Thoracic aorta (tissue), 2 donors: Measurements from ENCODE around the gene PI4KB. TPM values are rescaled to one million over a fixed set of nuclear protein-coding genes. Genes with fewer than 3 reads are reported as not detected.
"Not testable (repeated sequence)": the region's sequence is repeated elsewhere in the genome, so short reads cannot be mapped to it uniquely, and the experiment has no call there.

Experiments
- ATAC-seq: fragments of 150-250 bp; one replicate; pipeline ENCODE4 v1.8.0; 2017; ENCODE audit warnings: low read depth; ENCODE audit not compliant: insufficient number of reproducible peaks, low FRiP score
- DNase-seq: peaks from one replicate; pipeline ENCODE4 v3.0.0-alpha.2; 2020; ENCODE audit warnings: low spot score
- H3K27ac ChIP-seq, 2 donors: fragments of 200-600 bp; sonication (generic); 1 replicate in 1 of 2; 2 replicates in 1 of 2; pipeline ENCODE4 v1.5.1; 2016; ENCODE audit warnings: mild to moderate bottlenecking in 2 of 2, moderate library complexity in 2 of 2
- H3K27me3 ChIP-seq: fragments of 200-600 bp; sonication (generic); replicated peaks from 2 replicates; pipeline ENCODE4 v1.6.0; 2016; ENCODE audit warnings: mild to moderate bottlenecking; ENCODE audit not compliant: insufficient read depth
- H3K36me3 ChIP-seq: fragments of 200-600 bp; sonication (generic); one replicate; pipeline ENCODE4 v1.5.1; 2016
- H3K4me1 ChIP-seq, 2 donors: fragments of 200-600 bp; sonication (generic); 1 replicate in 1 of 2; 2 replicates in 1 of 2; pipeline versions ENCODE4 v1.5.1 to v1.6.0; 2016; ENCODE audit warnings: low read depth in 2 of 2, mild to moderate bottlenecking in 1 of 2; ENCODE audit not compliant: control insufficient read depth in 1 of 2
- H3K4me3 ChIP-seq: fragments of 200-600 bp; sonication (generic); 2 replicates; pipeline ENCODE4 v1.5.1; 2016; ENCODE audit warnings: mild to moderate bottlenecking
- H3K9me3 ChIP-seq: fragments of 200-600 bp; sonication (generic); 2 replicates; pipeline ENCODE4 v1.5.1; 2016
- CTCF ChIP-seq: fragments of 200-600 bp; sonication (generic); IDR thresholded peaks from one replicate; pipeline ENCODE4 v1.5.1; 2019; ENCODE audit warnings: antibody characterized with exemption
- total RNA-seq, 2 donors: library from RNA; depleted of rRNA; stranded (reverse); fragments of >200 nt; gene quantifications; one replicate each; pipeline versions ENCODE4 v1.1.0 to v1.2.3, GENCODE V29; 2016

The PI4KB gene
- total RNA-seq, 2 donors from 2014 or later, result 60.1 to 63.1 TPM

DNA sequence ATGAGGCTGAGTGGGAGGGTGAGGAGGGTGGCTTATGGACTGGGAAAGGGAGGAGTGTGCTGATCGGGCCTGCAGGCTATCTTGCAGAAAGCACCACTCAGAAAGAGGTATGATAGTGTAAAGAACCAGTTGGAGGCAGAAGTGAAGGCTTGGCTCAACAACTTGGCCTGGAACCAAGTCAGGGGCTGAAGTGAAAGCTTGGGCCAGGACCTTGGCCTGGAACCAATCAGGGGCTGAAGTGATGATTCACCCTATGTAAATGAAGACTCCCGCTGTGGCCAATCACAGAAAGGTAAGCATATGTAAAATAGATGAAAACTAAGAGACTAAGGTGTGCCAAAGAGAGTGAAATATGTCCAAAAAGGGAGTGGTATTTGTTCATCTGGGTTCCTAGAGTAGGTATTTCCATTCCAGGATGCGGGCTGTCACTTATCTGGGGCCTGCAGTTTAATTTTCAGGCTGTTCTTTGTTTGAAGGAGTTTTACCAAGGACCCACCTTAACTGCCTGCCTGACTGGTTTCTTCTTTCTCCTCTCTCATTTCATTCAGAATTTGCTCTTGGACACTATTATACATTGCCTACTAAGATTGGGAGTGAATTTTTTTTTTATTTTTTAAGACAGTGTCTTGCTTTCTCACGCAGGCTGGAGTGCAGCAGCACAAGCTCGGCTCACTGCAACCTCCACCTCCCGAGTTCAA lies 25.0 kb upstream of the PI4KB start:
- no peak for TF ChIP-seq CTCF
- peaks cover 0 to 5% of the 10 kb centered on the region in 2 donors for H3K4me1 ChIP-seq
- H3K4me3 ChIP-seq, result no peak overlapping the region
- H3K27ac ChIP-seq, result no peak overlapping the region
- ATAC-seq, result no peak
- no peaks in the 10 kb centered on the region for H3K27me3 ChIP-seq
- no peaks in the 10 kb centered on the region for H3K36me3 ChIP-seq
- DNase-seq, result no peak
- no peaks in the 10 kb centered on the region for H3K9me3 ChIP-seq

GRCh38 chr1:151350323-151350722 lies 23.1 kb upstream of the PI4KB start:
- H3K4me1 ChIP-seq, result peaks cover 0 to 15% of the 10 kb centered on the region in 2 donors
- H3K27ac ChIP-seq, H3K4me3 ChIP-seq, H3K36me3 ChIP-seq, H3K27me3 ChIP-seq, H3K9me3 ChIP-seq, ATAC-seq, DNase-seq: not testable (repeated sequence)

DNA sequence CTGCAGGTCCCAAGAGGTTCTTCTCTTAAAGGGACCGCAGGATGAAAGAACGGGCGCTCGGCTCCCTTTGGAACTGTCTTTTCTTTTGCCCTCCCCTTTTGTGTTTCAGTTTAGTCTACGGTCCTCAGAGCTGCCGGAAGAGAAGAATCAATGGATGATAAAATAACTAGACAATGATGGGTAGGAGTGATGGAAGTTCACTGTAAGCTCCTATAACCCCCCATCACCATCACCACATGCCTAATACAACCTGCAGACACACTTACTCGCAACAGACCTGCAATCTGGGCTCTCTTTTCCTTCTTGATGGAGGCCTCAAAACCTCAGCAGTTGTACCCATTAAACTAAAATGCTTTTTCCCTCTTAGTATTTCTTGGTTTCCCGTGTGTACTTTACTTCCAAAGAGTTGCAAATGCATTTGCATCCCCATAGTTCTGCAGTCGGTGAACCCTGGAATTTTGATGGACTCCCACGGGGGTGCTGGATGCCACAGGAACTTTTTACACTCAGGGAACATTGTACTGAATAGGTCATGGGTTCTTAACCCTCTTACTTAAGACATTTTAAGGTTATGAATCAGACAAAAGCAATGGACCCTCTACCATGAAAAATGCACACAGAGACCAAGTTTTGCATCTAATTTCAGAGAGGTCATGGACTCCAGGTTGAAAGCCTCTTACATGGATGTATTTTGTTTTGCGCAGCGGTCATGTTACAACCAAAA lies 20.5 kb upstream of the PI4KB start:
- Histone ChIP-seq H3K36me3 (peaks cover 11% of the 10 kb centered on the region), H3K9me3 (no peaks in the 10 kb centered on the region), H3K27ac (peak overlapping the region in 1 of 2 donors; percentile 86), H3K4me3 (peak overlapping the region; percentile 84), H3K27me3 (no peaks in the 10 kb centered on the region), H3K4me1 (peaks cover 0 to 15% of the 10 kb centered on the region in 2 donors)
- no peak for ATAC-seq
- no peak for DNase-seq
- TF ChIP-seq CTCF, result no peak

DNA sequence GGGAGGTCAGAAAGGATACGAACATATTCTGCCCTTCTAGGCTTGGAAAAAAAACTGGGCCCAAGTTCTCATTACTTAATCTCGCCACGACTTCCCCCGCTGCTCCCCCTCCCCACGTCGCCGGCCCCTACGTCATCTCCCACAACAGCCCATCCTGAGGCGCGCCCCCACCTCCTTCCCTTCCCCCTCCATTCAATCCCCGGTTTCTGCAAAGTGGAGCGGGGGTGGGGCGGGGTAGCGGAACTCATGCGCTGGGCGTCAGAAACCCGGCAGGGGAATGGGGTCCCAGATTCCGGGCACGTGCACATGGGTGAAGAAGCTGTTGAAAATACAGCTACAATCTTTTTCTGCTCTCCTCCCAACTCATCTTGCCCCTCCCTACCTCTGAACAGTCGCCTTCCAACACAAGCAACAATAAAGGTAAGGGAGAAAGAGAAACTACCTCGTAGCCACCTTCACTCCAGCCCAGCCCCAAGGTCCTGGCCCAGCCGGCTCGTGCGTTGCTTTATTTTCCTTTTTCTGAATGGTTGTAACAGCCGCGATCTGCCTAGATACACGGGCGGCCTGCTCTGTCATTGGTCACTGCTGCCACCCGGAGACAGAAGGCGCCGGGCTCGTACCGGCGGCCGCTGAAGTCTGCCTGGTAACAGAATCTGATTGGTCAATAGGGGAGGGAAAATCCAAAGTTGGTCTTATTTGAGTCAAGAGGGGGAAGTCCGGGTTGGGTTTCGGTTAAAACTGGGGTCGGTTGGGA lies 19.7 kb upstream of the PI4KB start, which contains the start of gene RFX5:
TSS of gene RFX5 (minus strand) at position 484 of the 754 bp plus-strand sequence. CDS start 932 bp downstream, outside the sequence.
- peak; percentile 92 for DNase-seq
- TF ChIP-seq CTCF, result no peak
- Histone ChIP-seq H3K27ac (peak within 1 kb of the TSS; percentile 66 to 86), H3K27me3 (no peaks in the 10 kb centered on the region), H3K4me1 (peaks cover 0 to 15% of the 10 kb centered on the region in 2 donors), H3K36me3 (peaks cover 15% of the 10 kb centered on the region), H3K4me3 (peak within 1 kb of the TSS; percentile 84), H3K9me3 (no peaks in the 10 kb centered on the region)
- peak; percentile 93 for ATAC-seq

- H3K27ac ChIP-seq, result peak overlapping the region; percentile 66 to 86
Measured at GRCh38 chr1:151346082-151346768, 19.0 kb upstream of the PI4KB start.

More at GRCh38 chr1:151346082-151346768, 19.0 kb upstream of the PI4KB start:
- no peaks in the 10 kb centered on the region for H3K9me3 ChIP-seq
- H3K27me3 ChIP-seq, result no peaks in the 10 kb centered on the region
- peaks cover 15% of the 10 kb centered on the region for H3K36me3 ChIP-seq
- no peak for TF ChIP-seq CTCF
- ATAC-seq, result peak; percentile 2
- peaks cover 0 to 15% of the 10 kb centered on the region in 2 donors for H3K4me1 ChIP-seq
- H3K4me3 ChIP-seq, result peak overlapping the region; percentile 84
- no peak for DNase-seq
